HepG2 (cell line): ENCODE results near the gene SND1. TPM values are rescaled to one million over a fixed set of nuclear protein-coding genes. Genes with fewer than 3 reads are reported as not detected.

Experiments used
- ATAC-seq: fragments of 200-7000 bp; cut with Tn5 transposase; 3 replicates; pipeline ENCODE4 v1.9.1; 2020; ENCODE audit warnings: mild to moderate bottlenecking, moderate library complexity
- BruUV-seq: library from RNA; stranded (reverse); fragments of 400-500 nt; replicated peaks from 2 replicates; lab custom pipeline; 2021; lab: Mats Ljungman, UMichigan
- CTCF ChIA-PET: fragments of 300-600 bp; formaldehyde crosslinking; extraction: SDS; loops from one replicate; lab custom pipeline; 2021; ENCODE audit warnings: low total read pairs, inconsistent platforms, low intra/inter-chr PET ratio; lab: Yijun Ruan, JAX
- POLR2A ChIA-PET: fragments of 350-600 bp; sonication (Branson Sonifier 250); formaldehyde crosslinking; loops from one replicate; lab custom pipeline; 2020; ENCODE audit warnings: antibody characterized with exemption, inconsistent platforms; lab: Yijun Ruan, JAX
- DNase-seq: peaks from one replicate; pipeline ENCODE4 v3.0.0-alpha.2; 2015; ENCODE audit warnings: low spot score
- FAIRE-seq: peaks from 3 replicates; lab custom pipeline; 2011; peaks lifted over from hg19 to GRCh38; lab: Jason Lieb, UNC
- H2AFZ ChIP-seq: one replicate; pipeline ENCODE4 v1.6.1; 2011; ENCODE audit warnings: low read length, inconsistent platforms
- H3K27ac ChIP-seq: fragments of 300-600 bp; 3 replicates; pipeline ENCODE4 v1.8.0; 2011; ENCODE audit warnings: mixed run types, mild to moderate bottlenecking, mixed read lengths, low read length, inconsistent platforms; ENCODE audit not compliant: insufficient read depth; ENCODE audit errors: extremely low read length
- H3K27me3 ChIP-seq, 2 experiments: fragments of 200-600 bp in 1 of 2; 2 replicates in 1 of 2; 3 replicates in 1 of 2; pipeline versions ENCODE4 v1.6.0 to v1.8.0; 2011; ENCODE audit warnings: low read length in 2 of 2, mild to moderate bottlenecking in 2 of 2, moderate library complexity in 2 of 2, inconsistent platforms in 1 of 2; ENCODE audit not compliant: insufficient read depth in 2 of 2, control insufficient read depth in 1 of 2
- H3K36me3 ChIP-seq, 2 experiments: fragments of 200-600 bp in 1 of 2; replicated peaks in 1 of 2; 2 replicates in 1 of 2; 3 replicates in 1 of 2; pipeline versions ENCODE4 v1.5.1 to v1.8.0; 2011; ENCODE audit warnings: low read length in 2 of 2, inconsistent platforms in 1 of 2; ENCODE audit not compliant: insufficient read depth in 2 of 2, control insufficient read depth in 1 of 2
- H3K4me1 ChIP-seq: 2 replicates; pipeline ENCODE4 v1.5.1; 2012; ENCODE audit warnings: low read length, inconsistent platforms; ENCODE audit not compliant: insufficient read depth
- H3K4me2 ChIP-seq: 2 replicates; pipeline ENCODE4 v1.6.0; 2011; ENCODE audit warnings: low read depth, low read length, inconsistent platforms
- H3K4me3 ChIP-seq, 3 experiments: fragments of 200-600 bp in 1 of 3; sonication (generic), shearing (Covaris generic) in 1 of 3; replicated peaks in 1 of 3; 2 replicates each; pipeline ENCODE4 v1.5.1; 2011 to 2016; ENCODE audit warnings: low read length in 3 of 3, inconsistent platforms in 2 of 3, low read depth in 2 of 3, mild to moderate bottlenecking in 2 of 3, control low read depth in 1 of 3, mixed read lengths in 1 of 3; ENCODE audit not compliant: insufficient read depth in 1 of 3
- H3K79me2 ChIP-seq: one replicate; pipeline ENCODE4 v1.6.1; 2011; ENCODE audit warnings: low read length, inconsistent platforms; ENCODE audit not compliant: insufficient read depth
- H3K9ac ChIP-seq: 2 replicates; pipeline ENCODE4 v1.6.0; 2011; ENCODE audit warnings: mild to moderate bottlenecking, low read depth, low read length, inconsistent platforms; ENCODE audit not compliant: insufficient read depth
- H3K9me3 ChIP-seq: 2 replicates; pipeline ENCODE4 v1.5.1; 2012; ENCODE audit warnings: mild to moderate bottlenecking, low read length
- H4K20me1 ChIP-seq: 2 replicates; pipeline ENCODE4 v1.6.0; 2011; ENCODE audit warnings: inconsistent platforms, mild to moderate bottlenecking, low read length, moderate library complexity; ENCODE audit not compliant: insufficient read depth
- KDM1A ChIP-seq: IDR thresholded peaks from 2 replicates; pipeline ENCODE4 v1.6.1; 2016; ENCODE audit warnings: missing compliant biosample characterization
- NAIF1 ChIP-seq: sonication (generic); formaldehyde crosslinking; IDR thresholded peaks from 2 replicates; pipeline ENCODE4 v1.5.0; 2020; ENCODE audit warnings: mild to moderate bottlenecking, missing genetic modification reagents, borderline replicate concordance
- SRSF9 ChIP-seq: fragments of 200-400 bp; formaldehyde crosslinking; IDR thresholded peaks from 2 replicates; pipeline ENCODE4 v1.6.1; 2018; ENCODE audit warnings: borderline replicate concordance, mild to moderate bottlenecking, low read depth, low read length; ENCODE audit not compliant: insufficient read depth, poor library complexity, severe bottlenecking
- ZNF232 ChIP-seq: sonication (generic); formaldehyde crosslinking; IDR thresholded peaks from 2 replicates; pipeline ENCODE4 v1.4.0; 2020; ENCODE audit warnings: missing genetic modification reagents, borderline replicate concordance
- ZNF777 ChIP-seq: sonication (generic); formaldehyde crosslinking; IDR thresholded peaks from 2 replicates; pipeline ENCODE4 v1.4.0; 2020; ENCODE audit warnings: missing genetic modification reagents
- WGBS: methylation state at CpG from one replicate; pipeline ENCODE4 v1.1.6; 2017; ENCODE audit warnings: low lambda C conversion rate; 5-methylcytosine and 5-hydroxymethylcytosine counted together
- in situ Hi-C: cut with HindIII; loops from 2 replicates; pipeline ENCODE4 v1.10.0; 2017; ENCODE audit warnings: low pct_unique_long_range_greater_than_20kb; ENCODE audit not compliant: extremely low pct_ligation_motif_present
- intact Hi-C: fragments of 100-400 bp; cut with micrococcal nuclease; formaldehyde crosslinking; loops from one replicate; pipeline ENCODE4 v1.10.0; 2022; ENCODE audit not compliant: unreplicated experiment
- polyA plus RNA-seq, 8 experiments: library from polyadenylated mRNA; depleted of rRNA in 3 of 8; stranded (reverse) in 7 of 8; unstranded in 1 of 8; fragments of >200 nt; fragmentation: Illumina TruSeq in 4 of 8; extraction: Trizol in 4 of 8; gene quantifications; 2 replicates each; pipeline versions ENCODE4 v1.2.1 to v1.2.3, GENCODE V29; 2011 to 2016; ENCODE audit warnings: low read depth in 4 of 8, missing spikeins in 1 of 8, mixed read lengths in 1 of 8; ENCODE audit not compliant: insufficient read depth in 1 of 8
- total RNA-seq, 5 experiments: library from RNA; depleted of rRNA; stranded (reverse); fragments of >200 nt; fragmentation: Illumina TruSeq; extraction: Trizol; gene quantifications; 2 replicates each; pipeline ENCODE4 v1.2.3, GENCODE V29; 2016; ENCODE audit warnings: low read depth in 1 of 5
- TF ChIP-seq, protein P1 (sequence below): sonication (generic); formaldehyde crosslinking; IDR thresholded peaks from 2 replicates; pipeline ENCODE4 v1.4.0; 2020; ENCODE audit warnings: missing genetic modification reagents

The SND1 gene
- total and polyA plus RNA-seq, 2 of the 13 experiments (the other 11 are each of a cell fraction or from before 2014, with no cell fraction given): 110 to 182 TPM

DNA sequence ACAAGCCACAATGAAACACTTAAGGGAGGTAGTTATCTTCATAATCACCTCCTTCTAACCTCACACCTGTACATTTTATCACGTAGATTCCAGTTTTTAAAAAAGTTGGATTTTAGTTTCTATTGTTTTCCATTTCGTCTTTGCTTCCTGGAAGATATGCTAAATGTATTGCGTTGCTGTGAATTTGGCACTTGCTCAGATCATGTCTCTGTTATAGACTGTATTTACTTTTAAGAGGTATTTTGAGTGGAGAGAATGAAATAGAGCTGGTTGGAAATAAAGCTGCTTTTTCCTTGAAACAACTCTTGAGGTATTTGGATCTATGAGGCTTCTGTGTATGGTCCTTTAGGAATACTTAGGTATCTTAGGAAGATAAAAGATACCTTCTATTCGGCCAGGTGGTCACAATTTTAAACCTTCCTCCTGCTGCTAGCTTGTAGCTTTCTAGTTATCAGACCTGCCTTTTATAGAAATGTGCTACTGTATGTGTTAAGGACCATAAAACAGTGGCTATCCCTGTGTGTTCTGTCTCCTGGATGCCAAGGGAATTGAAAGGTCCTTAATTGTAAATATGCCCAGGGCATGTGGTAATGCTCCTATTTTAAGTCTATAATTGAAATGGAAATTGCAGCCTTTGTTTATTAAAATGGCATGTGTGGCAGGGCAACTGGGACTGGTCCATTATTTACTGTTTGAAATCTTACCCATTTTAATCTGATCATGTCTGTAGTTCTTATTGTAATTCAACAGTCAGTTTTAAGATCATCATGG lies 147.7 kb downstream of the SND1 start:
- BruUV-seq: no TSS peak
- DNase-seq (no peak), FAIRE-seq (no peak), ATAC-seq (no peak)
- Histone ChIP-seq H3K36me3 (peaks cover 2 to 6% of the 10 kb centered on the region in 2 experiments; a peak in 3 of 5 replicates), H3K27me3 (no peaks in the 10 kb centered on the region), H3K27ac (no peak overlapping the region), H3K79me2 (peaks cover 27% of the 10 kb centered on the region), H3K4me3 (no peak overlapping the region), H4K20me1 (peaks cover 5% of the 10 kb centered on the region; the same call in 1 of the 2 replicates), H3K4me2 (no peak overlapping the region), H3K4me1 (peaks cover 34% of the 10 kb centered on the region), H2AFZ (no peak overlapping the region), H3K9ac (no peak overlapping the region), H3K9me3 (no peaks in the 10 kb centered on the region)
- CTCF ChIA-PET: no interaction called here
- intact Hi-C loops (no loop called here), in situ Hi-C loops (no loop called here)
- WGBS: 98% methylated on average over 4 of the region's 4 CpGs
- TF ChIP-seq SRSF9 (no peak), NAIF1 (no peak), KDM1A (CRISPR knock-in tag) (no peak), ZNF777 (CRISPR knock-in tag) (no peak), ZNF232 (CRISPR knock-in tag) (no peak)
- TF ChIP-seq, protein P1, sequence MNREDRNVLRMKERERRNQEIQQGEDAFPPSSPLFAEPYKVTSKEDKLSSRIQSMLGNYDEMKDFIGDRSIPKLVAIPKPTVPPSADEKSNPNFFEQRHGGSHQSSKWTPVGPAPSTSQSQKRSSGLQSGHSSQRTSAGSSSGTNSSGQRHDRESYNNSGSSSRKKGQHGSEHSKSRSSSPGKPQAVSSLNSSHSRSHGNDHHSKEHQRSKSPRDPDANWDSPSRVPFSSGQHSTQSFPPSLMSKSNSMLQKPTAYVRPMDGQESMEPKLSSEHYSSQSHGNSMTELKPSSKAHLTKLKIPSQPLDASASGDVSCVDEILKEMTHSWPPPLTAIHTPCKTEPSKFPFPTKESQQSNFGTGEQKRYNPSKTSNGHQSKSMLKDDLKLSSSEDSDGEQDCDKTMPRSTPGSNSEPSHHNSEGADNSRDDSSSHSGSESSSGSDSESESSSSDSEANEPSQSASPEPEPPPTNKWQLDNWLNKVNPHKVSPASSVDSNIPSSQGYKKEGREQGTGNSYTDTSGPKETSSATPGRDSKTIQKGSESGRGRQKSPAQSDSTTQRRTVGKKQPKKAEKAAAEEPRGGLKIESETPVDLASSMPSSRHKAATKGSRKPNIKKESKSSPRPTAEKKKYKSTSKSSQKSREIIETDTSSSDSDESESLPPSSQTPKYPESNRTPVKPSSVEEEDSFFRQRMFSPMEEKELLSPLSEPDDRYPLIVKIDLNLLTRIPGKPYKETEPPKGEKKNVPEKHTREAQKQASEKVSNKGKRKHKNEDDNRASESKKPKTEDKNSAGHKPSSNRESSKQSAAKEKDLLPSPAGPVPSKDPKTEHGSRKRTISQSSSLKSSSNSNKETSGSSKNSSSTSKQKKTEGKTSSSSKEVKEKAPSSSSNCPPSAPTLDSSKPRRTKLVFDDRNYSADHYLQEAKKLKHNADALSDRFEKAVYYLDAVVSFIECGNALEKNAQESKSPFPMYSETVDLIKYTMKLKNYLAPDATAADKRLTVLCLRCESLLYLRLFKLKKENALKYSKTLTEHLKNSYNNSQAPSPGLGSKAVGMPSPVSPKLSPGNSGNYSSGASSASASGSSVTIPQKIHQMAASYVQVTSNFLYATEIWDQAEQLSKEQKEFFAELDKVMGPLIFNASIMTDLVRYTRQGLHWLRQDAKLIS (CRISPR knock-in tag): no peak
- POLR2A ChIA-PET: no interaction called here
